ENCODE results near the gene TEX2. TPM values are rescaled to one million over a fixed set of nuclear protein-coding genes. Genes with fewer than 3 reads are reported as not detected.
"Not testable (repeated sequence)": the region's sequence is repeated elsewhere in the genome, so short reads cannot be mapped to it uniquely, and the experiment has no call there.

Gene TEX2
- total RNA-seq, 4 donors from 2014 or later = 29.9 to 59.2 (median 39.9) TPM

- no peak for DNase-seq (ENCODE audit: low spot score in 2 of 2)
- H3K4me3 ChIP-seq (ENCODE audit: low read depth, poor library complexity, severe bottlenecking) = no peak overlapping the region
- TF ChIP-seq POLR2A (IDR thresholded peaks at IDR 0.05) (no peak), CTCF (IDR thresholded peaks at IDR 0.05) (no peak)
- intact Hi-C loops (cut with DNase I; ENCODE audit: low total_unique reads) = no loop called here
- WGBS, 2 donors = 96 to 99% methylated on average over 3 of the region's 3 CpGs
Measured at GRCh38 chr17:64185101-64185500, 78.0 kb downstream of the TEX2 start.

- 72 to 77% methylated on average over 4 of the region's 4 CpGs for WGBS, 2 donors
- TF ChIP-seq CTCF (IDR thresholded peaks at IDR 0.05) (no peak), POLR2A (IDR thresholded peaks at IDR 0.05) (no peak)
- DNase-seq (ENCODE audit: low spot score in 2 of 2) = no peak
- H3K4me3 ChIP-seq (ENCODE audit: low read depth, poor library complexity, severe bottlenecking) = no peak overlapping the region
- intact Hi-C loops (cut with DNase I; ENCODE audit: low total_unique reads) = no loop called here
Measured at GRCh38 chr17:64183815-64184214, 79.2 kb downstream of the TEX2 start.

GRCh38 chr17:64182325-64183012, 80.6 kb downstream of the TEX2 start:
- intact Hi-C loops (cut with DNase I; ENCODE audit: low total_unique reads) = no loop called here
- no peak for TF ChIP-seq CTCF (IDR thresholded peaks at IDR 0.05)
- no peak for TF ChIP-seq POLR2A (IDR thresholded peaks at IDR 0.05)
- H3K4me3 ChIP-seq (ENCODE audit: low read depth, poor library complexity, severe bottlenecking) = no peak overlapping the region
- no peak for DNase-seq (ENCODE audit: low spot score in 2 of 2)
- 85 to 87% methylated on average over 3 of the region's 3 CpGs for WGBS, 2 donors

- no peak for DNase-seq (ENCODE audit: low spot score in 2 of 2)
- WGBS, 2 donors = 71 to 77% methylated on average over 11 of the region's 11 CpGs
- H3K4me3 ChIP-seq (ENCODE audit: low read depth, poor library complexity, severe bottlenecking) = no peak overlapping the region
- intact Hi-C loops (cut with DNase I; ENCODE audit: low total_unique reads) = no loop called here
- no peak for TF ChIP-seq POLR2A (IDR thresholded peaks at IDR 0.05)
Measured at GRCh38 chr17:64180089-64181073, 82.7 kb downstream of the TEX2 start.

- H3K4me3 ChIP-seq (ENCODE audit: low read depth, poor library complexity, severe bottlenecking); DNase-seq (ENCODE audit: low spot score in 2 of 2); intact Hi-C loops (cut with DNase I; ENCODE audit: low total_unique reads): not testable (repeated sequence)
- 47 to 69% methylated on average over 4 of the region's 4 CpGs for WGBS, 2 donors
Measured at GRCh38 chr17:64179024-64179423, 84.0 kb downstream of the TEX2 start.

- 80 to 85% methylated on average over 9 of the region's 9 CpGs for WGBS, 2 donors
- TF ChIP-seq POLR2A (IDR thresholded peaks at IDR 0.05) = no peak
- peak in 1 of 3 donors; percentile 47 for TF ChIP-seq CTCF (IDR thresholded peaks at IDR 0.05)
- DNase-seq (ENCODE audit: low spot score in 2 of 2) = no peak
Measured at GRCh38 chr17:64178011-64178825, 84.8 kb downstream of the TEX2 start.

More at GRCh38 chr17:64178011-64178825, 84.8 kb downstream of the TEX2 start:
- no peak overlapping the region for H3K4me3 ChIP-seq (ENCODE audit: low read depth, poor library complexity, severe bottlenecking)
- intact Hi-C loops (cut with DNase I; ENCODE audit: low total_unique reads) = no loop called here
